GM19324 (cell line): ENCODE data around the gene SMTNL2.
"Not testable (repeated sequence)": the region's sequence is repeated elsewhere in the genome, so short reads cannot be mapped to it uniquely, and the experiment has no call there.

Experiments used
- ATAC-seq: cut with Tn5 transposase; IDR thresholded peaks from one replicate; pipeline ENCODE4 v1.9.1; 2021; ENCODE audit warnings: mild to moderate bottlenecking, moderate library complexity; ENCODE audit not compliant: unreplicated experiment, low FRiP score

SMTNL2 gene

GRCh38 chr17:4559139-4559791 lies 25.1 kb upstream of the SMTNL2 start:
- ATAC-seq: no peak

- no peak for ATAC-seq
Measured at GRCh38 chr17:4559966-4560365, 24.4 kb upstream of the SMTNL2 start.

- no peak for ATAC-seq
Measured at GRCh38 chr17:4560421-4560820, 23.9 kb upstream of the SMTNL2 start, which contains the start of gene GGT6. Gene GGT6 (minus strand): TSS chr17:4560577. CDS start chr17:4560521, 56 bp downstream.

- ATAC-seq: no peak
Measured at GRCh38 chr17:4560837-4561256, 23.5 kb upstream of the SMTNL2 start.

DNA sequence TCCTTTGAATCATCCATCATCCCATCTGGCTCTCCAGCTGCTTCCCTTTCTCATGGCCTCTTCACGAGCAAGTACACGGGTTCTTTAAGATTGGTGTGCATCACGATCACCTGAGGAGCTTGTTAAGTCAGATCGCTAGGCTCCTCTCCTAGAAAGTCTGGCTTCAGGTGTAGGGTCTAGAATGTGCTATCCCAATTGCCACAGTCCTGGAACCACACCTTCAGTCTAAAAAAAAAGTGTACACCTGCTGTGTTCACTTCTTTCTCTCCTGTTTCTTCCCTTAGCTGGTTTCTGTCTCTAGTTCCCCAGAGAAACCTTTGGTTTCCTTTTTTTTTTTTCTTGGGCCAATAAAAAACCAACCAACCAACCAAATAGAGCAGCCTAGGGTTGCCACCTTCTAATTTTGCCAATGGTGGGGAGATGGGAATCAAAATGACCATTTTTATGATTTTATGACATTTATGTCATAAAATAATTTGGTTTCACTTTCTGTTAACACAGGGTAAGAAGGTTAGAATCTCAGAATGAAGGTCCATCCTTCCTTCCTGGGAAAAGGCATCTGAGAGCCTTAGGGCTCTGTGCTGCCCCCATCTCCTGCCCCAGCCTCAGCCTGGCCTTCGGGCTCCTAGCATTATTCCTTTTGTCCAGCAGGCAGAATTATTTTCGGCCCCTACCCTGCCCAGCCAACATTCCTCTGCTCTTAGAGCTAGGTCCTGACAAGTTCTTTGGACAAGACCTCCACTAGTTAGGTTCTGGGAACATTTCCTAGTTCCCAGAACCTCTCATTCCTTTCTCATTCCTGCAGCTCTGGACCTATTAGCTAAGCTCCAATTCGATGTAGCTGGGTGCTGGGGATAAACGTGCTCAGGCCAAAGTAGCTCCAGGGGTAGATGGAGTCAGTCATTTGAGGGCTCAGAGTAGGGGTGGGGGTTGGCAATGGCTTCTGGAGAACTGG lies 22.0 kb upstream of the SMTNL2 start:
- ATAC-seq: no peak

- ATAC-seq: no peak
Measured at GRCh38 chr17:4565209-4566141, 18.9 kb upstream of the SMTNL2 start.

DNA sequence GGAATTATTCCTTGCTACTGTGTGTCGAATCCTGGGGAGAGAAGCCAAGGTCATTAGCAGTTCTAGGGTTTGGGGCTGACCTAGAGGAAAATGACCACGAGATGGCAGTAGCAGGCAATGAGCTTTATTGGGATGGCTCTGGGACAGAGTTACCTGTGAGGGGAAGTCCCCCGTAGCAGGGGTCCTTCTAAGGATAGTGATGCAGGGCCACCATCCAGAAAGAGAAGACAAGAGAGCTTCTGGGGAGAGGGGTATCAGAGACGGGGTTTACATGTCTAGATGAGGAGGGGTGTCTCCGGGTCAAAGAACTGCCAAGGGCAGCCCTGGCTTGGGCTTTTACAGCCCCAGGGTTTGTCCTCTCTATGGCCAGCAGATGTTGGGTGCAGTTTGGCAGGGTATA lies 17.5 kb upstream of the SMTNL2 start:
- ATAC-seq: no peak

GRCh38 chr17:4569591-4569990 lies 14.7 kb upstream of the SMTNL2 start:
- no peak for ATAC-seq

- no peak for ATAC-seq
Measured at GRCh38 chr17:4572131-4572530, 12.2 kb upstream of the SMTNL2 start.

- ATAC-seq: no peak
Measured at GRCh38 chr17:4573115-4573514, 11.2 kb upstream of the SMTNL2 start.

GRCh38 chr17:4573669-4574068 lies 10.7 kb upstream of the SMTNL2 start:
- ATAC-seq: no peak

DNA sequence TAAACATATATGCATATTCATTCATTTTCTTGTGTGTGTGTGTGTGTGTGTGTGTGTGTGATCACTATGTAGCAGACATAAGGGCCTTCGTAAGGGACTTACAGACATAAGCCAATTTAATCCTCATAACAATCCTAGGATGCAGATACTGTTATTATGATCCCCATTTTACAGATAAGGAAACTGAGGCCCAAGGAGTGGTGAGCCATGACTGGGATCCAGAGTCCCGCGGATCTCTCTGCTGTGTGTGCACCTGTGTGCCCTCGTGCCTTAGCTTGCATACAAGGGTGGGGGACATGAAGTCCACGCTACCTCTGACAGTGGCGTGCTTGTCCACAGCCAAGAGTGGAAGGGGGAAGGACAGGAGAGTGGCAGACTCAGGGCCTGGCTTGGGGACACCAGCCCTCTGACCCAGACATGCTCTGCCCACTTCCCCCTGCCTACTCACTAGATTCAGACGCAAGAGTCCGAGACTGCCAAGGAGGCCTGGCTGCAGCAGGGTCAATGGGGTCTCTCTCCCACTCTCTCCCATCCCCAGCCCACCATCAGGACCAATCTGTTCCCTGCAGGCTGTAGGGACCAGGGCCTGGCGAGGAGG lies 9.8 kb upstream of the SMTNL2 start:
- ATAC-seq: no peak

DNA sequence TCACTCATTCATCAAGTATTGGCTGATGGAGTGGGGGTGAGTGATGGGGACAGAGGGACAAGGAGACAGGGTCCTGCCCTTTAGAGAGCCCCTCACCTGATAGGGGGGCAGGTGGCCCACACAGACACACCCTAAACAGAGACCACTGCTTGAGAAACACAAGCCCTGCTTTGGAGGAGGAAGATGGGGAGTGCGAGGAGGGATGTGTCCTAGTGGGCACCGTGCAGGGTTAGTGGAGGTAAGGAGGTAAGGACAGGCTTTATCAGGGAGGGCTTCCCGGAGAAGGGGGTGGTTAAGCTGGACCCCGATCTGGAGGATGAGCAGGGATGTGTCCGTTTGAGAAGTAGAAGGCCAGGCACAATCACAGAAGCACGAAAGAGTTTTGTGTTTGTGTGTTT lies 8.2 kb upstream of the SMTNL2 start:
- ATAC-seq: no peak

DNA sequence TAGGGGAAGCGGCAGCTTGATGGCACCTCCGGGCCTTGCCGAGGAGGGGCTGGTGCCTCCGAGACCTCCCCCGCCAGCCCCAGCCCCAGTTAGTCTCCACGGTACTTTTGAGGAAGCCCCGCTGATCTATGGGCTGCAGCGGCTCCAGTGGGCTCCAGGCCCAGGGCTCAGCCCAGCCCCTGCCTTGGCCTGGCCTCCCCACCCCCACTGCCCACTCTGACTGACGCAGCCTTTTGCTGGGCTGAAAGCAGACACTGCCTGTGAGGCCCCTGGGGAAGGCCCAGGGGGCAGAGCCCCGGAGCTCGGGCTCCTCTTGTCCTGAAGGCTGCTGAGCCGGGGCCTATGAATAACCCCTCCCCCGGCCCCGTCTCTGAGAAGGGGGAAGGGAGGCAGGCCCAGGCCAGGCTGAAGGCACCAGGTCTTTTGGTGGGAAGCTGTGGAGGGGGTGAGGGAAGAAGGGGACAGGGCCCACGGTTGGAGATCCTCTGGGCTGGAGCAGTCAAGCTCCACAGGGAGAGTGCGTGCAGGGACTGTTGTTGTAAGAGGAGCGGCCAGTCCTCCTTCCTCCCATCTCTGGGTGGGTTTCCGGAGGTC lies 7.5 kb upstream of the SMTNL2 start:
- no peak for ATAC-seq

GRCh38 chr17:4577386-4577993 lies 6.8 kb upstream of the SMTNL2 start:
- ATAC-seq: no peak

DNA sequence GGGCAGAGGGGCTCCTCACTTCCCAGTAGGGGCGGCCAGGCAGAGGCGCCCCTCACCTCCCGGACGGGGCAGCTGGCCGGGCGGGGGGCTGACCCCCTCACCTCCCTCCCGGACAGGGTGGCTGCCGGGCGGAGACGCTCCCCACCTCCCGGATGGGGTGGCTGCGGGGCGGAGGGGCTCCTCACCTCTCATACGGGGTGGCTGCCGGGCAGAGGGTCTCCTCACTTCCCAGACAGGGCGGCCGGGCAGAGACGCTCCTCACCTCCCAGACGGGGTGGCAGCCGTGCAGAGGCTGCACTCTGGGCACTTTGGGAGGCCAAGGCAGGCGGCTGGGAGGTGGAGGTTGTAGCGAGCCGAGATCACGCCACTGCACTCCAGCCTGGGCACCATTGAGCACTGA lies 6.0 kb upstream of the SMTNL2 start:
- ATAC-seq: not testable (repeated sequence)

- no peak for ATAC-seq
Measured at GRCh38 chr17:4579678-4580077, 4.7 kb upstream of the SMTNL2 start.

GRCh38 chr17:4580291-4580690 lies 4.0 kb upstream of the SMTNL2 start:
- ATAC-seq: no peak

GRCh38 chr17:4582101-4582501 lies 2.2 kb upstream of the SMTNL2 start:
- ATAC-seq: no peak
